Measurements from ENCODE around the gene TOMM40.
"Not testable (repeated sequence)": the region's sequence is repeated elsewhere in the genome, so short reads cannot be mapped to it uniquely, and the experiment has no call there.

TOMM40 gene

DNA sequence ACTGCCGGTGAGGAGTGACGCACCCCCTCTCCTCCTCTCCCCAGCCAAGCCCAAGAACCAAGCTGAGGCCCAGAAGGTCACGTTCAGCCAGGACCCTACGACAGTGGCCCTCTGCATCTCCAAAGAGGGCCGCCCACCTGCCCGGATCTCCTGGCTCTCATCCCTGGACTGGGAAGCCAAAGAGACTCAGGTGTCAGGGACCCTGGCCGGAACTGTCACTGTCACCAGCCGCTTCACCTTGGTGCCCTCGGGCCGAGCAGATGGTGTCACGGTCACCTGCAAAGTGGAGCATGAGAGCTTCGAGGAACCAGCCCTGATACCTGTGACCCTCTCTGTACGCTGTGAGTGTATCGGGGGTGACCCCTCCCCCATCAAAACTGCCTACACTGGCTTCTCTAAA lies 19.2 kb upstream of the TOMM40 start:
- no peak for DNase-seq (ENCODE audit: low read depth)

- DNase-seq (ENCODE audit: low read depth): no peak
Measured at GRCh38 chr19:44872661-44873060, 18.4 kb upstream of the TOMM40 start.

- DNase-seq (ENCODE audit: low read depth): no peak
Measured at GRCh38 chr19:44874317-44874716, 16.7 kb upstream of the TOMM40 start.

- DNase-seq (ENCODE audit: low read depth): no peak
Measured at GRCh38 chr19:44875666-44876451, 15.2 kb upstream of the TOMM40 start.

GRCh38 chr19:44876930-44877535 lies 14.0 kb upstream of the TOMM40 start:
- DNase-seq (ENCODE audit: low read depth): no peak

GRCh38 chr19:44878120-44878865 lies 12.8 kb upstream of the TOMM40 start:
- DNase-seq (ENCODE audit: low read depth): no peak

GRCh38 chr19:44879309-44880065 lies 11.6 kb upstream of the TOMM40 start:
- DNase-seq (ENCODE audit: low read depth): no peak

GRCh38 chr19:44882063-44882462 lies 9.0 kb upstream of the TOMM40 start:
- no peak for DNase-seq (ENCODE audit: low read depth)

DNA sequence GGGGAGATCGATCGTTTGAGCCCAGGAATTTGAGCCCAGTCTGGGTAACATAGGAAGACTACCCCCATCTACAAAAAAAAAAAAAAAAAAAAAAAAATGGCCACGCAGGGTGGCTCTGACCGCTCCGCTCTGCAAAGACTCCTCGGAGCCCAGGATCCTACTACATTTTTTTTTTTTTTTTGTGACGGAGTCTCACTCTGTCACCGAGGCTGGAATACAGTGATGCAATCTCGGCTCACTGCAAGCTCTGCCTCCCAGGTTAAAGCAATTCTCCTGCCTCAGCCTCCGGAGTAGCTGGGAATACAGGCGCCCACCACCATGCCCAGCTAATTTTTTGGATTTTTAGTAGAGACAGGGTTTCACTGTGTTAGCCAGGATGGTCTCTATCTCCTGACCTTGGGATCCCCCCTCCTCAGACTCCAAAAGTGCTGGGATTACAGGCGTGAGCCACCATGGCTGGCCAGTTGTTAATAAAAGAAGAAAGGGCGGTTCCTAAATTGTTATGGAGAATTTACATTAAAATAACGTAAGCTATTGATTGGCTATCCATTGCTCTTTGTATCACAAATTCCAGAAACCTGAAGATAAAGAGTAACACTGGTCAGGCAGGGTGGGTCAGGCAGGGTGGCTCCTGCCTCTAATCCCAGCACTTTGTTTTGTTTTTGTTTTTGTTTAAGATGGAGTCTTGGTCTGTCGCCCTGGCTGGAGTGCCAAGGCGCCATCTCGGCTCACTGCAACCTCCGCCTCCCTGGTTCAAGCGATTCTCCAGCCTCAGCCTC lies 8.2 kb upstream of the TOMM40 start:
- DNase-seq (ENCODE audit: low read depth): not testable (repeated sequence)

- DNase-seq (ENCODE audit: low read depth): no peak
Measured at GRCh38 chr19:44883922-44884321, 7.1 kb upstream of the TOMM40 start.

GRCh38 chr19:44884566-44884965 lies 6.5 kb upstream of the TOMM40 start:
- no peak for DNase-seq (ENCODE audit: low read depth)

- DNase-seq (ENCODE audit: low read depth): no peak
Measured at GRCh38 chr19:44886141-44886540, 4.9 kb upstream of the TOMM40 start.

GRCh38 chr19:44887648-44888047 lies 3.4 kb upstream of the TOMM40 start:
- no peak for DNase-seq (ENCODE audit: low read depth)

DNA sequence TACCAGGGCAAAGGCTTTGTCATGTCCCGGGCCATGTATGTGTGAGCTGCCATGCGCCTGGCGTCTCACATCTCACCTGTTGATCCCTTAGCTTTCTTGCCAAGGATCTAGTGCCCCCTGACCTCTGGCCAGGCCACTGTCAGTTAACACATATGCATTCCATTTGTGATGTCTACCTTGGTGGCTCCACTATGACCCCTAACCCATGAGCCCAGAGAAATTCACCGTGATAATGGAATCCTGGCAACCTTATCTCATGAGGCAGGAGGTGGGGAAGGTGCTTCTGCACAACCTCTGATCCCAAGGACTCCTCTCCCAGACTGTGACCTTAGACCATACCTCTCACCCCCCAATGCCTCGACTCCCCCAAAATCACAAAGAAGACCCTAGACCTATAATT lies 2.7 kb upstream of the TOMM40 start:
- not testable (repeated sequence) for DNase-seq (ENCODE audit: low read depth)

GRCh38 chr19:44889830-44890365 lies 1.2 kb upstream of the TOMM40 start:
- DNase-seq (ENCODE audit: low read depth): no peak

DNA sequence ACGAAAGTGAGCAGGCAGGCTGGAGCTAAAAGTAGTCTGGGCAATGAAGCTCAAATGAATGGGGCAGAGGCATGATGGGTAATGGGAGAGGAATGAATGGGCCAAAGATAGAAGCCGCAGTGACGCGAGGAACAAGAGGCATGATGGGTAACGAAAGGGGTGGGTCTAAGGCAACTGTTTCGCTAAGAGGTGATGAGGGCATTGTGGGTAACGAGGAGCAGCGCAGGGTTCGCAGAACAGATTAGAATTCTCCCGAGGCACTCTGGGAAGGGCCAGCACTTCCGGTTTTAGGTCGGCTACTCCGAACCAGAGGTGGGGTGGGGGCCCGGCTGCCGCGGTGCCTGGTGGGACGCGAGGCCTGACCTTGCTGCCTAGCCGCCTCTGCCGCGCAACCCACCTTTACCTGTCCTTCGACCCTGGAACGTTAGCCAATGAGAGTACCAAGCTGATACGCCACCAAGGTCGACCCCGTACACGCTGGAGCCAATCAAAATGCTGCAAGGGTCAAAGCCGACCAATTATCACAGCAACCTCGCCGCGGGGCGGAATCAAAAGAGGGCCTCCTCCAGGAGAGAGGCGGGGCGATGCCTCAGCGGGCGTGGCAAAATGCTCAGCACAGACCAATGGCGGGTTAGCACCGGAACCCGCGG lies 563 bp upstream of the TOMM40 start:
- DNase-seq (ENCODE audit: low read depth): no peak

DNA sequence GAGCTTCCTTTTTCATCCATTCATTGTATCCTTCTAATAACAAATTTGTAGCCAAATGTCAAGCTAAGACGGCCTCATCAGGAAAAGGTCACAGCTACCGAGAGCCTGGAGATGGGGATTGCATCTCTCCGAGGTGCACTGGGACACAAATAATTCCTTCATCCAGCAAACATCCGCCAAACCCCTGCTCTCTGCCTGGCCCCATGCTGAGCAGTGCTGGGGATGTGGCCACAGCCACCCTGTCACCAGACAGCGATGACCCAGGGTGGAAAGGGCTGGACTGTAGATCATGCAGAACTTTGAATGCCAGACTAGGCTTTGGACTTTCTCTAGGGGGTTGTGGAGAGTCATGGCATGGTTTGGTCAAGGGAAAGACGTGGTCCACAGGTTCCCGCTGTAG lies 1.9 kb downstream of the TOMM40 start:
- no peak for DNase-seq (ENCODE audit: low read depth)

- no peak for DNase-seq (ENCODE audit: low read depth)
Measured at GRCh38 chr19:44893332-44894051, 2.4 kb downstream of the TOMM40 start.

GRCh38 chr19:44894052-44894400 lies 3.0 kb downstream of the TOMM40 start:
- no peak for DNase-seq (ENCODE audit: low read depth)

DNA sequence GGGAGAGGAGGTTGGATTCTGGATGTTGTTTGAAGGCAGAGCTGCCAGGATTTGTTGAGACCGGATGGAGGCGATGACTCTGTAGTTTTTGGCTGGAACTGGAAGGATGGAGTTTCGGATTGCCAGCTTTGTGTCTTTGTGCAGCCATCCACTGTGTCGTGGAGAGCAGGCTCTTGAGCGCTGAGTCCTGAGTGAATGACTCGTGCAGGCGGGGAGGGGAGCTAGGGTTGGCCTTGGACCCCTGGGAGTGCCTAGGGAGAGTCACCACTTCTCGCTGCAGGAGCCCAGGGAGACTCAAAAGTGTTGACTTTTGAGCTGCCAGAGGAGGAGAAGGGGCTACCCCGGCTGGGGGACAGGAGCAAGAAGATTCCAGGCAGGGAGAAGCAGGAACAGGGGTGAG lies 3.9 kb downstream of the TOMM40 start:
- DNase-seq (ENCODE audit: low read depth): no peak

Measured in stimulated activated CD8-positive, alpha-beta memory T cell treated with anti-CD3 and anti-CD28 coated beads, Interleukin-12 subunit alpha, Interleukin-12 subunit beta, amount 100 ng/mL, for 4 hours (primary cell).